A673 (cell line): ENCODE results near the gene RSRC1. TPM values are rescaled to one million over a fixed set of nuclear protein-coding genes. Genes with fewer than 3 reads are reported as not detected.

Experiments
- BruUV-seq: library from RNA; stranded (reverse); fragments of 400-500 nt; replicated peaks from 2 replicates; lab custom pipeline; 2021; lab: Mats Ljungman, UMichigan
- CTCF ChIA-PET: fragments of 300-600 bp; sonication (Branson Sonifier 250); formaldehyde crosslinking; loops from one replicate; lab custom pipeline; 2022; ENCODE audit warnings: antibody characterized with exemption; lab: Charles Lee
- POLR2A ChIA-PET: fragments of 300-600 bp; sonication (Branson Sonifier 250); formaldehyde crosslinking; loops from one replicate; lab custom pipeline; 2022; ENCODE audit warnings: antibody characterized with exemption; ENCODE audit not compliant: low non-redundant PET; lab: Charles Lee
- DNase-seq: peaks from one replicate; pipeline ENCODE4 v3.0.0-alpha.2; 2015; ENCODE audit warnings: low spot score
- H3K27ac ChIP-seq: fragments of 200-600 bp; sonication (generic); 2 replicates; pipeline ENCODE4 v1.5.1; 2016; ENCODE audit warnings: mixed run types, low read depth, mild to moderate bottlenecking, mixed read lengths, antibody characterized with exemption, low read length; ENCODE audit not compliant: poor library complexity, severe bottlenecking
- H3K27me3 ChIP-seq: fragments of 200-600 bp; sonication (generic); replicated peaks from 2 replicates; pipeline ENCODE4 v1.6.1; 2017; ENCODE audit warnings: mixed run types, low read depth, mild to moderate bottlenecking, mixed read lengths, antibody characterized with exemption, low read length; ENCODE audit not compliant: insufficient read depth, poor library complexity
- H3K36me3 ChIP-seq: fragments of 200-600 bp; sonication (generic); 2 replicates; pipeline ENCODE4 v1.6.1; 2016; ENCODE audit warnings: mixed run types, mild to moderate bottlenecking, mixed read lengths, antibody characterized with exemption, low read length; ENCODE audit not compliant: insufficient read depth, poor library complexity, severe bottlenecking
- H3K4me1 ChIP-seq: fragments of 200-600 bp; sonication (generic); 2 replicates; pipeline ENCODE4 v1.6.1; 2017; ENCODE audit warnings: mixed run types, mild to moderate bottlenecking, mixed read lengths, antibody characterized with exemption, low read length; ENCODE audit not compliant: insufficient read depth, poor library complexity, severe bottlenecking
- H3K4me3 ChIP-seq: fragments of 200-600 bp; sonication (generic); 2 replicates; pipeline ENCODE4 v1.5.1; 2016; ENCODE audit warnings: low read depth, mixed run types, mild to moderate bottlenecking, mixed read lengths, low read length; ENCODE audit not compliant: poor library complexity, severe bottlenecking
- H3K9me3 ChIP-seq: fragments of 200-600 bp; sonication (generic); 2 replicates; pipeline ENCODE4 v1.6.1; 2016; ENCODE audit warnings: mixed run types, low read depth, mild to moderate bottlenecking, mixed read lengths, antibody characterized with exemption, low read length; ENCODE audit not compliant: poor library complexity, severe bottlenecking
- CTCF ChIP-seq: fragments of 300-800, 200-600 bp; sonication (generic); conservative IDR thresholded peaks from 2 replicates; pipeline ENCODE4 v1.5.1; 2017; ENCODE audit warnings: low read depth, mild to moderate bottlenecking, antibody characterized with exemption, low read length, moderate library complexity, mixed read lengths
- EZH2 ChIP-seq: fragments of 200-600 bp; sonication (generic); IDR thresholded peaks from 2 replicates; pipeline ENCODE4 v1.6.1; 2017; ENCODE audit warnings: borderline replicate concordance, low read depth, mild to moderate bottlenecking, mixed read lengths, antibody characterized with exemption, low read length; ENCODE audit not compliant: poor library complexity, severe bottlenecking
- intact Hi-C: fragments of 100-400 bp; cut with micrococcal nuclease; formaldehyde crosslinking; loops from one replicate; pipeline ENCODE4 v1.10.0; 2022; ENCODE audit not compliant: unreplicated experiment
- total RNA-seq: library from RNA; stranded (reverse); gene quantifications from 2 replicates; pipeline ENCODE4 v1.2.3, GENCODE V29; 2021

RSRC1 gene
- total RNA-seq, 1 experiment from 2014 or later: 59.4 TPM

GRCh38 chr3:158102242-158103080, 7.4 kb upstream of the RSRC1 start:
- intact Hi-C loops: no loop called here
- H3K27me3 ChIP-seq: no peaks in the 10 kb centered on the region
- ChIA-PET POLR2A (no interaction called here), CTCF (no interaction called here)
- no peaks in the 10 kb centered on the region for H3K9me3 ChIP-seq
- H3K27ac ChIP-seq: no peak overlapping the region
- no peaks in the 10 kb centered on the region for H3K36me3 ChIP-seq
- DNase-seq: no peak
- BruUV-seq: no TSS peak
- no peak for TF ChIP-seq EZH2
- no peak for TF ChIP-seq CTCF
- no peak overlapping the region for H3K4me3 ChIP-seq
- no peaks in the 10 kb centered on the region for H3K4me1 ChIP-seq

- POLR2A ChIA-PET: no interaction called here
- Histone ChIP-seq H3K4me3 (no peak overlapping the region), H3K36me3 (no peaks in the 10 kb centered on the region), H3K4me1 (no peaks in the 10 kb centered on the region), H3K27me3 (no peaks in the 10 kb centered on the region), H3K27ac (no peak overlapping the region), H3K9me3 (no peaks in the 10 kb centered on the region)
- no peak for DNase-seq
- BruUV-seq: no TSS peak
- no peak for TF ChIP-seq CTCF
- no peak for TF ChIP-seq EZH2
- CTCF ChIA-PET: no interaction called here
- intact Hi-C loops: no loop called here
Observed at GRCh38 chr3:158103081-158103886, 6.6 kb upstream of the RSRC1 start.

GRCh38 chr3:158103887-158104327, 6.0 kb upstream of the RSRC1 start:
- Histone ChIP-seq H3K27ac (no peak overlapping the region), H3K4me3 (no peak overlapping the region), H3K4me1 (no peaks in the 10 kb centered on the region), H3K27me3 (no peaks in the 10 kb centered on the region), H3K9me3 (no peaks in the 10 kb centered on the region), H3K36me3 (no peaks in the 10 kb centered on the region)
- CTCF ChIA-PET: no interaction called here
- POLR2A ChIA-PET: no interaction called here
- TF ChIP-seq EZH2: no peak
- no peak for DNase-seq
- BruUV-seq: no TSS peak
- intact Hi-C loops: no loop called here
